CD14-positive monocyte (primary cell): ENCODE measurements around the gene BEGAIN. TPM values are rescaled to one million over a fixed set of nuclear protein-coding genes. Genes with fewer than 3 reads are reported as not detected.

Source experiments
- DNase-seq, 3 donors: peaks; one replicate each; pipeline ENCODE4 v3.0.0-alpha.2; 2011 to 2022
- H2AFZ ChIP-seq: 2 replicates; pipeline ENCODE4 v1.6.0; 2012; ENCODE audit warnings: mild to moderate bottlenecking, low read depth, low read length, inconsistent platforms; ENCODE audit not compliant: insufficient read depth, poor library complexity, severe bottlenecking
- H3K27ac ChIP-seq, 2 donors: 1 replicate in 1 of 2; 2 replicates in 1 of 2; pipeline ENCODE4 v1.5.1; 2012 to 2013; ENCODE audit warnings: low read length in 2 of 2, control low read depth in 1 of 2, inconsistent platforms in 1 of 2, low read depth in 1 of 2, mild to moderate bottlenecking in 1 of 2
- H3K27me3 ChIP-seq, 2 donors: one replicate each; pipeline versions ENCODE4 v1.6.0 to v1.6.1; 2011 to 2013; ENCODE audit warnings: low read length in 2 of 2; ENCODE audit not compliant: control insufficient read depth in 2 of 2, insufficient read depth in 2 of 2
- H3K36me3 ChIP-seq, 2 donors: replicated peaks in 1 of 2; 1 replicate in 1 of 2; 2 replicates in 1 of 2; pipeline versions ENCODE4 v1.5.1 to v1.6.1; 2012 to 2013; ENCODE audit warnings: low read length in 2 of 2, control low read depth in 1 of 2, inconsistent platforms in 1 of 2, mild to moderate bottlenecking in 1 of 2; ENCODE audit not compliant: insufficient read depth in 2 of 2, control insufficient read depth in 1 of 2
- H3K4me1 ChIP-seq, 2 donors: 1 replicate in 1 of 2; 2 replicates in 1 of 2; pipeline versions ENCODE4 v1.5.1 to v1.6.1; 2012 to 2013; ENCODE audit warnings: low read length in 2 of 2, control low read depth in 1 of 2, inconsistent platforms in 1 of 2, mild to moderate bottlenecking in 1 of 2, moderate library complexity in 1 of 2; ENCODE audit not compliant: insufficient read depth in 2 of 2, control insufficient read depth in 1 of 2
- H3K4me2 ChIP-seq: replicated peaks from 2 replicates; pipeline ENCODE3; 2012; ENCODE audit warnings: low read length, moderate library complexity, mild to moderate bottlenecking; ENCODE audit not compliant: poor library complexity, severe bottlenecking; ENCODE audit errors: extremely low read depth
- H3K4me3 ChIP-seq, 3 experiments: fragments of 200-600 bp in 1 of 3; sonication (generic) in 1 of 3; replicated peaks in 1 of 3; 1 replicate in 2 of 3; 2 replicates in 1 of 3; pipeline ENCODE4 v1.5.1; 2011 to 2013; ENCODE audit warnings: low read length in 3 of 3, mild to moderate bottlenecking in 3 of 3, control low read depth in 2 of 3, low read depth in 2 of 3, inconsistent platforms in 1 of 3, moderate library complexity in 1 of 3
- H3K79me2 ChIP-seq: 2 replicates; pipeline ENCODE4 v1.6.0; 2012; ENCODE audit warnings: mild to moderate bottlenecking, control low read depth, inconsistent platforms, low read length, moderate library complexity; ENCODE audit not compliant: insufficient read depth
- H3K9ac ChIP-seq: 2 replicates; pipeline ENCODE4 v1.6.0; 2017; ENCODE audit warnings: low read length, mild to moderate bottlenecking; ENCODE audit not compliant: insufficient read depth, poor library complexity, severe bottlenecking
- H3K9me3 ChIP-seq, 2 donors: replicated peaks in 1 of 2; 1 replicate in 1 of 2; 2 replicates in 1 of 2; pipeline versions ENCODE4 v1.5.1 to v1.6.1; 2012 to 2013; ENCODE audit warnings: low read length in 2 of 2, control low read depth in 1 of 2; ENCODE audit not compliant: control insufficient read depth in 1 of 2, insufficient read depth in 1 of 2
- H4K20me1 ChIP-seq: 2 replicates; pipeline ENCODE4 v1.6.0; 2012; ENCODE audit warnings: mild to moderate bottlenecking, low read length, control low read depth, moderate library complexity; ENCODE audit not compliant: insufficient read depth
- H3K27ac Mint-ChIP-seq, 7 donors: one replicate each; pipeline ENCODE4 v1.8.0; 2020; ENCODE audit warnings: mild to moderate bottlenecking in 7 of 7, mixed read lengths in 7 of 7, moderate library complexity in 6 of 7, inconsistent platforms in 2 of 7
- H3K27me3 Mint-ChIP-seq, 3 donors: one replicate each; pipeline ENCODE4 v1.8.0; 2021 to 2022; ENCODE audit warnings: low read depth in 3 of 3, mild to moderate bottlenecking in 3 of 3, mixed read lengths in 3 of 3, moderate library complexity in 3 of 3, inconsistent platforms in 1 of 3
- H3K36me3 Mint-ChIP-seq, 2 donors: one replicate each; pipeline ENCODE4 v1.8.0; 2020; ENCODE audit warnings: mixed read lengths in 2 of 2, inconsistent platforms in 1 of 2, mild to moderate bottlenecking in 1 of 2
- H3K4me1 Mint-ChIP-seq: one replicate; pipeline ENCODE4 v1.8.0; 2020; ENCODE audit warnings: mild to moderate bottlenecking, mixed read lengths
- H3K4me3 Mint-ChIP-seq, 2 donors: one replicate each; pipeline ENCODE4 v1.8.0; 2020; ENCODE audit warnings: mild to moderate bottlenecking in 2 of 2, mixed read lengths in 2 of 2, moderate library complexity in 1 of 2
- H3K9me3 Mint-ChIP-seq, 7 donors: one replicate each; pipeline ENCODE4 v1.8.0; 2020 to 2022; ENCODE audit warnings: mixed read lengths in 7 of 7, mild to moderate bottlenecking in 6 of 7, moderate library complexity in 6 of 7, inconsistent platforms in 2 of 7
- CTCF ChIP-seq: fragments of 200-600 bp; IDR thresholded peaks from one replicate; pipeline ENCODE4 v1.8.0; 2022; ENCODE audit warnings: antibody characterized with exemption, mild to moderate bottlenecking
- WGBS: methylation state at CpG from one replicate; pipeline ENCODE4 v1.1.5; 2013; ENCODE audit warnings: missing lambda C conversion rate; ENCODE audit not compliant: insufficient coverage; 5-methylcytosine and 5-hydroxymethylcytosine counted together
- intact Hi-C, 2 donors: fragments of 100-400 bp; cut with micrococcal nuclease; formaldehyde crosslinking; loops; one replicate each; pipeline versions ENCODE4 v1.15.0 to v1.15.1; 2023
- polyA plus RNA-seq, 3 donors: library from polyadenylated mRNA; depleted of rRNA in 1 of 3; unstranded in 2 of 3; stranded (reverse) in 1 of 3; fragments of 300-500 nt in 2 of 3; fragments of >200 nt in 1 of 3; fragmentation: Illumina TruSeq in 2 of 3; gene quantifications; 1 replicate in 2 of 3; 2 replicates in 1 of 3; pipeline ENCODE4 v1.2.3, GENCODE V29; 2012 to 2021

Gene BEGAIN
- polyA plus RNA-seq, 3 donors, result 0.25 to 0.45 TPM; not detected in 1

- Mint-ChIP-seq H3K4me1 (peaks cover 56% of the 10 kb centered on the region), H3K36me3 (no peaks in the 10 kb centered on the region), H3K27me3 (peaks cover 6 to 33% (median 27%) of the 10 kb centered on the region in 3 donors), H3K9me3 (peaks cover 0 to 3% (median 0%) of the 10 kb centered on the region in 7 donors), H3K27ac (peak overlapping the region in 1 of 7 donors; percentile 13), H3K4me3 (no peak overlapping the region)
- TF ChIP-seq CTCF, result no peak
- intact Hi-C loops, result loop anchor here (5.0 to 10.0 kb wide), 3 partner anchors 67 to 165 kb away; no protein-coding TSS in a partner anchor
- Histone ChIP-seq H3K27ac (no peak overlapping the region), H3K9me3 (no peaks in the 10 kb centered on the region), H4K20me1 (no peaks in the 10 kb centered on the region), H3K79me2 (no peaks in the 10 kb centered on the region), H3K36me3 (no peaks in the 10 kb centered on the region), H3K9ac (no peak overlapping the region), H2AFZ (no peak overlapping the region), H3K4me3 (no peak overlapping the region), H3K4me1 (peaks cover 46 to 48% of the 10 kb centered on the region in 2 donors), H3K27me3 (no peaks in the 10 kb centered on the region), H3K4me2 (no peak overlapping the region)
- WGBS, result 85% methylated on average over 26 of the region's 29 CpGs
- peak in 1 of 3 donors; percentile 42 for DNase-seq
These were observed 37.2 kb downstream of the BEGAIN start for GRCh38 chr14:100549834-100550625.

- Mint-ChIP-seq H3K27me3 (peaks cover 6 to 29% (median 22%) of the 10 kb centered on the region in 3 donors), H3K4me1 (peaks cover 47% of the 10 kb centered on the region), H3K9me3 (peaks cover 0 to 3% (median 0%) of the 10 kb centered on the region in 7 donors), H3K36me3 (no peaks in the 10 kb centered on the region), H3K4me3 (no peak overlapping the region), H3K27ac (peak overlapping the region in 5 of 7 donors; percentile 31 to 99 (median 94))
- no peaks in the 10 kb centered on the region for H3K36me3 ChIP-seq
- H3K4me1 ChIP-seq, result peaks cover 37% of the 10 kb centered on the region in 2 donors
- no peaks in the 10 kb centered on the region for H3K79me2 ChIP-seq
- H3K4me3 ChIP-seq, result no peak overlapping the region
- no peak for TF ChIP-seq CTCF
- no peak overlapping the region for H3K9ac ChIP-seq
- no peak overlapping the region for H3K4me2 ChIP-seq
- no peaks in the 10 kb centered on the region for H3K27me3 ChIP-seq
- H3K9me3 ChIP-seq, result no peaks in the 10 kb centered on the region
- intact Hi-C loops, result loop anchor here (5.0 to 10.0 kb wide), 3 partner anchors 68 to 164 kb away; no protein-coding TSS in a partner anchor
- DNase-seq, result no peak
- 91% methylated on average over 15 of the region's 15 CpGs for WGBS
- no peak overlapping the region for H3K27ac ChIP-seq
- H4K20me1 ChIP-seq, result no peaks in the 10 kb centered on the region
- no peak overlapping the region for H2AFZ ChIP-seq
These were observed 38.3 kb downstream of the BEGAIN start for GRCh38 chr14:100548939-100549338.
